SK-N-SH (cell line): Measurements from ENCODE around the gene MYDGF. TPM values are rescaled to one million over a fixed set of nuclear protein-coding genes. Genes with fewer than 3 reads are reported as not detected.
A peak's percentile ranks its signal among the peaks of the same experiment; 100 is the strongest.

Source experiments
- CTCF ChIA-PET: fragments of 300-600, 350-600 bp; formaldehyde crosslinking; extraction: SDS; loops from one replicate; lab custom pipeline; 2021; lab: Yijun Ruan, JAX
- POLR2A ChIA-PET: fragments of 350-600 bp; sonication (Branson Sonifier 250); formaldehyde crosslinking; extraction: SDS; loops from one replicate; lab custom pipeline; 2020; ENCODE audit warnings: antibody characterized with exemption, inconsistent platforms; lab: Yijun Ruan, JAX
- DNase-seq: peaks from one replicate; pipeline ENCODE4 v3.0.0; 2012
- H2AFZ ChIP-seq: fragments of 200-600 bp; sonication (generic); 2 replicates; pipeline ENCODE4 v1.8.1; 2016; ENCODE audit warnings: antibody characterized with exemption, mild to moderate bottlenecking, low read depth
- H3F3A ChIP-seq: fragments of 200-600 bp; sonication (generic); replicated peaks from 2 replicates; pipeline ENCODE3; 2016; ENCODE audit warnings: antibody characterized with exemption, mild to moderate bottlenecking; ENCODE audit not compliant: insufficient read depth
- H3K27ac ChIP-seq, 2 experiments: fragments of 200-500 bp in 1 of 2; fragments of 200-600 bp in 1 of 2; sonication (Bioruptor generic) in 1 of 2; sonication (generic), shearing (Covaris generic) in 1 of 2; 2 replicates each; pipeline versions ENCODE4 v1.5.1 to v1.6.1; 2014 to 2016; ENCODE audit warnings: low read depth in 2 of 2, inconsistent platforms in 1 of 2, low read length in 1 of 2, mild to moderate bottlenecking in 1 of 2, mixed read lengths in 1 of 2
- H3K27me3 ChIP-seq: fragments of 200-600 bp; sonication (generic), shearing (Covaris generic); 2 replicates; pipeline ENCODE4 v1.6.1; 2016; ENCODE audit warnings: mixed run types; ENCODE audit not compliant: insufficient read depth
- H3K36me3 ChIP-seq, 2 experiments: fragments of 200-500 bp in 1 of 2; fragments of 200-600 bp in 1 of 2; sonication (Bioruptor generic) in 1 of 2; sonication (generic) in 1 of 2; replicated peaks in 1 of 2; 2 replicates each; pipeline versions ENCODE3 to v1.5.1; 2014 to 2016; ENCODE audit warnings: low read length in 1 of 2, mild to moderate bottlenecking in 1 of 2; ENCODE audit not compliant: insufficient read depth in 2 of 2, control insufficient read depth in 1 of 2
- H3K4me1 ChIP-seq, 2 experiments: fragments of 200-500 bp in 1 of 2; fragments of 200-600 bp in 1 of 2; sonication (Bioruptor generic) in 1 of 2; sonication (generic), shearing (Covaris generic) in 1 of 2; 2 replicates each; pipeline versions ENCODE4 v1.5.1 to v1.6.1; 2014 to 2016; ENCODE audit warnings: low read depth in 1 of 2, low read length in 1 of 2, mixed run types in 1 of 2; ENCODE audit not compliant: insufficient read depth in 2 of 2, control insufficient read depth in 1 of 2
- H3K4me2 ChIP-seq: fragments of 200-600 bp; sonication (generic), shearing (Covaris generic); 2 replicates; pipeline ENCODE4 v1.6.1; 2017; ENCODE audit warnings: mixed run types
- H3K4me3 ChIP-seq, 2 experiments: fragments of 200-500 bp in 1 of 2; fragments of 200-600 bp in 1 of 2; sonication (Bioruptor generic) in 1 of 2; sonication (generic), shearing (Covaris generic) in 1 of 2; 2 replicates each; pipeline versions ENCODE4 v1.5.1 to v1.8.1; 2014 to 2016; ENCODE audit warnings: low read depth in 2 of 2, inconsistent platforms in 1 of 2, low read length in 1 of 2, mild to moderate bottlenecking in 1 of 2, mixed read lengths in 1 of 2, moderate library complexity in 1 of 2
- H3K79me2 ChIP-seq: fragments of 200-600 bp; sonication (generic); 2 replicates; pipeline ENCODE4 v1.8.1; 2017; ENCODE audit warnings: mild to moderate bottlenecking; ENCODE audit not compliant: insufficient read depth
- H3K9ac ChIP-seq: fragments of 200-600 bp; sonication (generic); 2 replicates; pipeline ENCODE4 v1.6.1; 2017; ENCODE audit warnings: mixed run types
- H3K9me2 ChIP-seq: fragments of 200-600 bp; sonication (generic); 2 replicates; pipeline ENCODE4 v1.6.1; 2017; ENCODE audit warnings: mixed run types
- H3K9me3 ChIP-seq: fragments of 200-600 bp; sonication (generic); 2 replicates; pipeline ENCODE4 v1.6.1; 2017; ENCODE audit warnings: mixed run types, mild to moderate bottlenecking, moderate library complexity
- H4K20me1 ChIP-seq: fragments of 200-600 bp; sonication (generic); 2 replicates; pipeline ENCODE4 v1.6.1; 2017; ENCODE audit warnings: mild to moderate bottlenecking, mixed run types; ENCODE audit not compliant: insufficient read depth
- FOSL2 ChIP-seq: IDR thresholded peaks from 2 replicates; pipeline ENCODE4 v1.4.0; 2012; ENCODE audit warnings: low read depth, mild to moderate bottlenecking, moderate library complexity, borderline replicate concordance
- FOXJ3 ChIP-seq: sonication (generic); formaldehyde crosslinking; IDR thresholded peaks from 2 replicates; pipeline ENCODE4 v1.5.1; 2020; ENCODE audit warnings: mild to moderate bottlenecking, missing genetic modification reagents
- JUND ChIP-seq: IDR thresholded peaks from 2 replicates; pipeline ENCODE4 v1.4.0; 2012
- MXI1 ChIP-seq: IDR thresholded peaks from 2 replicates; pipeline ENCODE4 v1.6.1; 2012; ENCODE audit warnings: mild to moderate bottlenecking, low read depth, low read length, improper control_type of control experiment
- SIN3A ChIP-seq: IDR thresholded peaks from 2 replicates; pipeline ENCODE4 v1.6.1; 2012; ENCODE audit warnings: low read depth, mild to moderate bottlenecking, low read length, moderate library complexity, borderline replicate concordance
- SMC3 ChIP-seq: IDR thresholded peaks from 2 replicates; pipeline ENCODE4 v1.6.1; 2012; ENCODE audit warnings: low read depth, low read length, improper control_type of control experiment
- TAF1 ChIP-seq: IDR thresholded peaks from 2 replicates; pipeline ENCODE4 v1.6.1; 2012; ENCODE audit warnings: low read depth, mild to moderate bottlenecking, low read length, moderate library complexity, borderline replicate concordance
- TCF12 ChIP-seq: IDR thresholded peaks from 2 replicates; pipeline ENCODE4 v1.4.0; 2012
- USF1 ChIP-seq: IDR thresholded peaks from 2 replicates; pipeline ENCODE4 v1.4.0; 2012; ENCODE audit warnings: low read depth, borderline replicate concordance
- USF2 ChIP-seq: fragments of 150-350 bp; IDR thresholded peaks from 2 replicates; pipeline ENCODE4 v1.6.1; 2017; ENCODE audit warnings: antibody characterized with exemption, low read length, low read depth, borderline replicate concordance
- YY1 ChIP-seq: IDR thresholded peaks from 2 replicates; pipeline ENCODE4 v1.4.0; 2012; ENCODE audit warnings: low read depth, mild to moderate bottlenecking
- WGBS: methylation state at CpG from one replicate; pipeline ENCODE4 v1.1.6; 2017; ENCODE audit warnings: low lambda C conversion rate; 5-methylcytosine and 5-hydroxymethylcytosine counted together
- polyA plus RNA-seq, 3 experiments: library from polyadenylated mRNA; depleted of rRNA; stranded (reverse); fragments of >200 nt; gene quantifications; 2 replicates each; pipeline ENCODE4 v1.2.3, GENCODE V29; 2012
- TF ChIP-seq, protein P1 (sequence below): fragments of 200-600 bp; sonication (generic); IDR thresholded peaks from 2 replicates; pipeline ENCODE4 v1.6.1; 2017; ENCODE audit warnings: antibody characterized with exemption, mild to moderate bottlenecking, moderate library complexity
- TF ChIP-seq, protein P2 (sequence below): IDR thresholded peaks from 2 replicates; pipeline ENCODE4 v1.4.0; 2012; ENCODE audit warnings: low read depth
- TF ChIP-seq, protein P3 (sequence below): IDR thresholded peaks from 2 replicates; pipeline ENCODE4; 2012
- TF ChIP-seq, protein P4 (sequence below): fragments of 150-350 bp; IDR thresholded peaks from 2 replicates; pipeline ENCODE4 v1.6.1; 2016; ENCODE audit warnings: mild to moderate bottlenecking, low read depth, low read length

The MYDGF gene
- polyA plus RNA-seq, 1 of the 3 experiments (the other 2 are of a cell fraction), result 312 TPM

DNA sequence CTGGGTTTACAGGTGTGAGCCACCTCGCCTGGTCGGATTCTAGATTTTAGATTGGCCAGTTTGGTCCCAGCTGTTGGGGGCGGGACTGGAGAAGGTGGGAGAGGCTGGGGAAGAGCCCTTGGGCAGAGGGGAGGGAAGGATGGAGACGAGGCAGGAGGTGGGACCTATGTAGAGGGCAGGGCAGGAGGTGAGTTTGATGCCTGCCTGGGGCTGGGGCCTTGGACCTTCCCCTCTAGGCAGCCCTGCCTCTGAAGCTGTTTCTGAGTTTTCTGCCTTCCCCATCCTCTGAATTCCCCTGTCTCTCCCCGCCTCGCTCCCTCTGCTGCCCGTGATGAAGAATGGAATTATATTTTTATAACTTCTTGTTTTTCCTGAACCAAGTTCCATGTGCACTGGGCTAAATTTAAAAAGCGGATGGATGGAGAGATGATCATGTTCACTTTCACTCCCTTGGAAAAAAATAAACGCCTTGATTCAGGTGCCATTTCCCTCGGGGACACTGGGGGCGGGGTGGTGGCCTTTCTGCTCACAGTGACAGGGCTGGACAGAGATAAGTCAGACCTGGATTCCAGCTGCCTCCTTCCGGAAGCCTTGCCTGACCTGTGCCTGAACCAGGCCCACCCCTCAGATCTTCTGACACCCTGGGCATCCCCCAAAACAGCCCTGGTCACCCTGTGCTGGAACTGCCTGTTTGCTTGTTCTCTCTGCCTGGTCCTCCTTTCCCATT is 47.3 kb downstream of the MYDGF start:
- Histone ChIP-seq H3F3A (no peaks in the 10 kb centered on the region), H3K4me3 (no peak overlapping the region), H3K9ac (no peak overlapping the region), H3K4me2 (no peak overlapping the region), H2AFZ (no peak overlapping the region), H3K27ac (no peak overlapping the region), H3K4me1 (peaks cover 0 to 4% of the 10 kb centered on the region in 2 experiments; a peak in 1 of 4 replicates), H3K79me2 (no peaks in the 10 kb centered on the region), H3K9me2 (no peaks in the 10 kb centered on the region), H4K20me1 (no peaks in the 10 kb centered on the region), H3K27me3 (peaks cover 17% of the 10 kb centered on the region), H3K36me3 (no peaks in the 10 kb centered on the region), H3K9me3 (no peaks in the 10 kb centered on the region)
- ChIA-PET POLR2A (interaction anchor here (0.7 kb wide), 1 partner anchor 17 kb away, joined by 3 read pairs; no protein-coding TSS in a partner anchor), CTCF (interaction anchor here (1.0 to 3.5 kb wide), 10 partner anchors 10 to 111 kb away, joined by 3 to 20 read pairs (median 5); no protein-coding TSS in a partner anchor)
- WGBS, result 61% methylated on average over 12 of the region's 12 CpGs
- DNase-seq, result peak; percentile 60
- TF ChIP-seq, protein P1, sequence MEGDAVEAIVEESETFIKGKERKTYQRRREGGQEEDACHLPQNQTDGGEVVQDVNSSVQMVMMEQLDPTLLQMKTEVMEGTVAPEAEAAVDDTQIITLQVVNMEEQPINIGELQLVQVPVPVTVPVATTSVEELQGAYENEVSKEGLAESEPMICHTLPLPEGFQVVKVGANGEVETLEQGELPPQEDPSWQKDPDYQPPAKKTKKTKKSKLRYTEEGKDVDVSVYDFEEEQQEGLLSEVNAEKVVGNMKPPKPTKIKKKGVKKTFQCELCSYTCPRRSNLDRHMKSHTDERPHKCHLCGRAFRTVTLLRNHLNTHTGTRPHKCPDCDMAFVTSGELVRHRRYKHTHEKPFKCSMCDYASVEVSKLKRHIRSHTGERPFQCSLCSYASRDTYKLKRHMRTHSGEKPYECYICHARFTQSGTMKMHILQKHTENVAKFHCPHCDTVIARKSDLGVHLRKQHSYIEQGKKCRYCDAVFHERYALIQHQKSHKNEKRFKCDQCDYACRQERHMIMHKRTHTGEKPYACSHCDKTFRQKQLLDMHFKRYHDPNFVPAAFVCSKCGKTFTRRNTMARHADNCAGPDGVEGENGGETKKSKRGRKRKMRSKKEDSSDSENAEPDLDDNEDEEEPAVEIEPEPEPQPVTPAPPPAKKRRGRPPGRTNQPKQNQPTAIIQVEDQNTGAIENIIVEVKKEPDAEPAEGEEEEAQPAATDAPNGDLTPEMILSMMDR, result peak; percentile 19; the same call in 1 of the 2 replicates
- TF ChIP-seq JUND, result no peak

DNA sequence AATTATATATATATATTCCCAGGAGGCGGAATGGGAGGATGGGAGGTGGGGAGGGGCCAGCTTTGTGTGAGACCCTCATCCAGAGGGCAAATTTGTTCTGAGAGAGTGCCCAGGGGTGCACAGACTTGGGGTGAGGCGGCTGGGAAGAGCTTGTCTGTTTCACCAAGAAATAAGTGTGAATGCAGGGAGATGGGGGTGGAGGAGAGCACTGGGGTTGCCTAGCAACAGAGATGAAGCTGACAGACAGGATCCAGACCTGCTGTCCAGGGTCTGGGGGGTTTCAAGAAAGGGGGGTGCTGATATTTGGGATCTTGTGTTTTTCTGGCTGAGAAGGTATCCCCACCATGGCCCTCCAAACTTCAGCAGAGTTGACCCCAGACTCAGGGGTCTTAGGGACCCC is 49.5 kb downstream of the MYDGF start:
- no peak overlapping the region for H3K4me3 ChIP-seq
- no peak for DNase-seq
- H3K4me2 ChIP-seq, result no peak overlapping the region
- no peaks in the 10 kb centered on the region for H3K36me3 ChIP-seq
- H3K79me2 ChIP-seq, result no peaks in the 10 kb centered on the region
- TF ChIP-seq, protein P1, result no peak
- TF ChIP-seq YY1, result no peak
- TF ChIP-seq, protein P2, sequence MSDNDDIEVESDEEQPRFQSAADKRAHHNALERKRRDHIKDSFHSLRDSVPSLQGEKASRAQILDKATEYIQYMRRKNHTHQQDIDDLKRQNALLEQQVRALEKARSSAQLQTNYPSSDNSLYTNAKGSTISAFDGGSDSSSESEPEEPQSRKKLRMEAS, result no peak
- TF ChIP-seq FOXJ3 (CRISPR knock-in tag), result no peak
- TF ChIP-seq TCF12, result no peak
- TF ChIP-seq USF2, result no peak
- no peak for TF ChIP-seq SMC3
- TF ChIP-seq, protein P3, sequence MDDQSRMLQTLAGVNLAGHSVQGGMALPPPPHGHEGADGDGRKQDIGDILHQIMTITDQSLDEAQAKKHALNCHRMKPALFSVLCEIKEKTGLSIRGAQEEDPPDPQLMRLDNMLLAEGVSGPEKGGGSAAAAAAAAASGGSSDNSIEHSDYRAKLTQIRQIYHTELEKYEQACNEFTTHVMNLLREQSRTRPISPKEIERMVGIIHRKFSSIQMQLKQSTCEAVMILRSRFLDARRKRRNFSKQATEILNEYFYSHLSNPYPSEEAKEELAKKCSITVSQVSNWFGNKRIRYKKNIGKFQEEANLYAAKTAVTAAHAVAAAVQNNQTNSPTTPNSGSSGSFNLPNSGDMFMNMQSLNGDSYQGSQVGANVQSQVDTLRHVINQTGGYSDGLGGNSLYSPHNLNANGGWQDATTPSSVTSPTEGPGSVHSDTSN, result no peak; the same call in 1 of the 2 replicates
- TF ChIP-seq, protein P4, sequence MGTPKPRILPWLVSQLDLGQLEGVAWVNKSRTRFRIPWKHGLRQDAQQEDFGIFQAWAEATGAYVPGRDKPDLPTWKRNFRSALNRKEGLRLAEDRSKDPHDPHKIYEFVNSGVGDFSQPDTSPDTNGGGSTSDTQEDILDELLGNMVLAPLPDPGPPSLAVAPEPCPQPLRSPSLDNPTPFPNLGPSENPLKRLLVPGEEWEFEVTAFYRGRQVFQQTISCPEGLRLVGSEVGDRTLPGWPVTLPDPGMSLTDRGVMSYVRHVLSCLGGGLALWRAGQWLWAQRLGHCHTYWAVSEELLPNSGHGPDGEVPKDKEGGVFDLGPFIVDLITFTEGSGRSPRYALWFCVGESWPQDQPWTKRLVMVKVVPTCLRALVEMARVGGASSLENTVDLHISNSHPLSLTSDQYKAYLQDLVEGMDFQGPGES, result no peak
- TF ChIP-seq FOSL2, result no peak
- TF ChIP-seq USF1, result no peak
- TF ChIP-seq MXI1, result no peak
- no peak for TF ChIP-seq SIN3A
- TF ChIP-seq JUND, result no peak
- no peak for TF ChIP-seq TAF1
- ChIA-PET POLR2A (no interaction called here), CTCF (interaction anchor here (0.8 to 3.5 kb wide), 5 partner anchors 16 to 97 kb away, joined by 5 to 20 read pairs (median 7); no protein-coding TSS in a partner anchor)
- H3K9ac ChIP-seq, result no peak overlapping the region
- no peaks in the 10 kb centered on the region for H3F3A ChIP-seq
- H2AFZ ChIP-seq, result no peak overlapping the region
- no peaks in the 10 kb centered on the region for H3K9me2 ChIP-seq
- no peaks in the 10 kb centered on the region for H3K9me3 ChIP-seq
- 47% methylated on average over 2 of the region's 2 CpGs for WGBS
- peaks cover 20% of the 10 kb centered on the region for H3K27me3 ChIP-seq
- H3K4me1 ChIP-seq, result peaks cover 0 to 4% of the 10 kb centered on the region in 2 experiments; a peak in 1 of 4 replicates
- H3K27ac ChIP-seq, result no peak overlapping the region
- H4K20me1 ChIP-seq, result no peaks in the 10 kb centered on the region
